ENCODE results near the gene MAP2K2.

GRCh38 chr19:4121815-4122214 lies 2.1 kb downstream of the MAP2K2 start:
- TF ChIP-seq, protein P1, sequence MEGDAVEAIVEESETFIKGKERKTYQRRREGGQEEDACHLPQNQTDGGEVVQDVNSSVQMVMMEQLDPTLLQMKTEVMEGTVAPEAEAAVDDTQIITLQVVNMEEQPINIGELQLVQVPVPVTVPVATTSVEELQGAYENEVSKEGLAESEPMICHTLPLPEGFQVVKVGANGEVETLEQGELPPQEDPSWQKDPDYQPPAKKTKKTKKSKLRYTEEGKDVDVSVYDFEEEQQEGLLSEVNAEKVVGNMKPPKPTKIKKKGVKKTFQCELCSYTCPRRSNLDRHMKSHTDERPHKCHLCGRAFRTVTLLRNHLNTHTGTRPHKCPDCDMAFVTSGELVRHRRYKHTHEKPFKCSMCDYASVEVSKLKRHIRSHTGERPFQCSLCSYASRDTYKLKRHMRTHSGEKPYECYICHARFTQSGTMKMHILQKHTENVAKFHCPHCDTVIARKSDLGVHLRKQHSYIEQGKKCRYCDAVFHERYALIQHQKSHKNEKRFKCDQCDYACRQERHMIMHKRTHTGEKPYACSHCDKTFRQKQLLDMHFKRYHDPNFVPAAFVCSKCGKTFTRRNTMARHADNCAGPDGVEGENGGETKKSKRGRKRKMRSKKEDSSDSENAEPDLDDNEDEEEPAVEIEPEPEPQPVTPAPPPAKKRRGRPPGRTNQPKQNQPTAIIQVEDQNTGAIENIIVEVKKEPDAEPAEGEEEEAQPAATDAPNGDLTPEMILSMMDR (IDR thresholded peaks at IDR 0.05), result no peak
- TF ChIP-seq, protein P2, sequence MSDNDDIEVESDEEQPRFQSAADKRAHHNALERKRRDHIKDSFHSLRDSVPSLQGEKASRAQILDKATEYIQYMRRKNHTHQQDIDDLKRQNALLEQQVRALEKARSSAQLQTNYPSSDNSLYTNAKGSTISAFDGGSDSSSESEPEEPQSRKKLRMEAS (CRISPR knock-in tag; IDR thresholded peaks at IDR 0.05), result no peak
- TF ChIP-seq ZNF425 (CRISPR knock-in tag; conservative IDR thresholded peaks at IDR 0.05), result no peak
- TF ChIP-seq ZNF138 (CRISPR knock-in tag; conservative IDR thresholded peaks at IDR 0.05), result no peak
- TF ChIP-seq GTF2I (CRISPR knock-in tag; conservative IDR thresholded peaks at IDR 0.05), result no peak
- no peak for TF ChIP-seq ZNF416 (CRISPR knock-in tag; IDR thresholded peaks at IDR 0.05)
- TF ChIP-seq ZNF263 (CRISPR knock-in tag; IDR thresholded peaks at IDR 0.05; ENCODE audit: low read depth), result no peak
- TF ChIP-seq NFATC4 (CRISPR knock-in tag; IDR thresholded peaks at IDR 0.05), result no peak
- TF ChIP-seq NR1H2 (CRISPR knock-in tag; IDR thresholded peaks at IDR 0.05), result no peak
- TF ChIP-seq ZNF512 (CRISPR knock-in tag; IDR thresholded peaks at IDR 0.05; ENCODE audit: borderline replicate concordance), result no peak
- TF ChIP-seq CBFB (CRISPR knock-in tag; IDR thresholded peaks at IDR 0.05; ENCODE audit: low read depth), result no peak
- TF ChIP-seq, protein P3, sequence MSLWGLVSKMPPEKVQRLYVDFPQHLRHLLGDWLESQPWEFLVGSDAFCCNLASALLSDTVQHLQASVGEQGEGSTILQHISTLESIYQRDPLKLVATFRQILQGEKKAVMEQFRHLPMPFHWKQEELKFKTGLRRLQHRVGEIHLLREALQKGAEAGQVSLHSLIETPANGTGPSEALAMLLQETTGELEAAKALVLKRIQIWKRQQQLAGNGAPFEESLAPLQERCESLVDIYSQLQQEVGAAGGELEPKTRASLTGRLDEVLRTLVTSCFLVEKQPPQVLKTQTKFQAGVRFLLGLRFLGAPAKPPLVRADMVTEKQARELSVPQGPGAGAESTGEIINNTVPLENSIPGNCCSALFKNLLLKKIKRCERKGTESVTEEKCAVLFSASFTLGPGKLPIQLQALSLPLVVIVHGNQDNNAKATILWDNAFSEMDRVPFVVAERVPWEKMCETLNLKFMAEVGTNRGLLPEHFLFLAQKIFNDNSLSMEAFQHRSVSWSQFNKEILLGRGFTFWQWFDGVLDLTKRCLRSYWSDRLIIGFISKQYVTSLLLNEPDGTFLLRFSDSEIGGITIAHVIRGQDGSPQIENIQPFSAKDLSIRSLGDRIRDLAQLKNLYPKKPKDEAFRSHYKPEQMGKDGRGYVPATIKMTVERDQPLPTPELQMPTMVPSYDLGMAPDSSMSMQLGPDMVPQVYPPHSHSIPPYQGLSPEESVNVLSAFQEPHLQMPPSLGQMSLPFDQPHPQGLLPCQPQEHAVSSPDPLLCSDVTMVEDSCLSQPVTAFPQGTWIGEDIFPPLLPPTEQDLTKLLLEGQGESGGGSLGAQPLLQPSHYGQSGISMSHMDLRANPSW (CRISPR knock-in tag; conservative IDR thresholded peaks at IDR 0.05; ENCODE audit: low read depth), result no peak
- no peak for TF ChIP-seq FOXJ3 (CRISPR knock-in tag; IDR thresholded peaks at IDR 0.05; ENCODE audit: borderline replicate concordance)
